Measurements from ENCODE around the gene P3H1.
"Not testable (repeated sequence)": the region's sequence is repeated elsewhere in the genome, so short reads cannot be mapped to it uniquely, and the experiment has no call there.

P3H1 gene, protein sequence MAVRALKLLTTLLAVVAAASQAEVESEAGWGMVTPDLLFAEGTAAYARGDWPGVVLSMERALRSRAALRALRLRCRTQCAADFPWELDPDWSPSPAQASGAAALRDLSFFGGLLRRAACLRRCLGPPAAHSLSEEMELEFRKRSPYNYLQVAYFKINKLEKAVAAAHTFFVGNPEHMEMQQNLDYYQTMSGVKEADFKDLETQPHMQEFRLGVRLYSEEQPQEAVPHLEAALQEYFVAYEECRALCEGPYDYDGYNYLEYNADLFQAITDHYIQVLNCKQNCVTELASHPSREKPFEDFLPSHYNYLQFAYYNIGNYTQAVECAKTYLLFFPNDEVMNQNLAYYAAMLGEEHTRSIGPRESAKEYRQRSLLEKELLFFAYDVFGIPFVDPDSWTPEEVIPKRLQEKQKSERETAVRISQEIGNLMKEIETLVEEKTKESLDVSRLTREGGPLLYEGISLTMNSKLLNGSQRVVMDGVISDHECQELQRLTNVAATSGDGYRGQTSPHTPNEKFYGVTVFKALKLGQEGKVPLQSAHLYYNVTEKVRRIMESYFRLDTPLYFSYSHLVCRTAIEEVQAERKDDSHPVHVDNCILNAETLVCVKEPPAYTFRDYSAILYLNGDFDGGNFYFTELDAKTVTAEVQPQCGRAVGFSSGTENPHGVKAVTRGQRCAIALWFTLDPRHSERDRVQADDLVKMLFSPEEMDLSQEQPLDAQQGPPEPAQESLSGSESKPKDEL

DNA sequence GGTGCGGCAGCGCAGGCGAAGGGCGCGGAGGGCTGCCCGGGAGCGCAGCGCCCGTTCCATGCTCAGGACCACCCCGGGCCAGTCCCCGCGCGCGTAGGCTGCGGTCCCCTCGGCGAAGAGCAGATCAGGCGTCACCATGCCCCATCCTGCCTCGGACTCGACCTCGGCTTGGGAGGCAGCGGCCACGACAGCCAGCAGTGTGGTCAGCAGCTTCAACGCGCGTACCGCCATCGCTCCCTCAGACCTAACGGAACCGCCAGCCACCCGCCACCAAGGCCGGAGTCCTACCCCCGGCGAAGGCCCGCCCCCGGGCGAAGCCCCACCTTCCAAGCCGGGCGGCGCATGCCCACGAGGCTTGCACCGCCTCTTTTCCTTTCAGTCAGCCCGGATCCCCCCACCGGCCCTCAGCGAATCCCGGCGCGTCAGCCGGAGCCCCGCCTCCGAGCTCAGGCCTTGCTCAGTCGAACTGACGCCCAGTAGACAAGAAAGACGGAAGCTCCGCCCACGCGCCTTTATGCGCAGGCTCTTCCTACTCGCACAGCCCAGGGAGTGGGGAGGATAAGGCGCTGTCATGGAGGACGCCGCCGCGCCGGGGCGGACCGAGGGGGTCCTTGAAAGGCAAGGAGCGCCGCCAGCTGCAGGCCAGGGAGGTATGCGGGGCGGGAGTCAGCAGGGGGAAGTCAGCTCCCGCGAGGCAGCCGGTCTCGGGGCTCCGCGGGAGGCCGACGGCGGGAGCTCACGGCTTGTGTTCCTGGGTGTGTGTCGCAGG is at the start of gene P3H1, which contains the start of gene C1orf50:
Gene P3H1, minus strand, starts transcription at position 288 of the 769 bp plus-strand sequence. Its CDS starts 57 bp downstream, at position 231.
Gene C1orf50, plus strand, starts transcription at position 509 of the 769 bp plus-strand sequence. Its CDS starts 63 bp downstream, at position 572.
- peak; percentile 100 for DNase-seq

DNA sequence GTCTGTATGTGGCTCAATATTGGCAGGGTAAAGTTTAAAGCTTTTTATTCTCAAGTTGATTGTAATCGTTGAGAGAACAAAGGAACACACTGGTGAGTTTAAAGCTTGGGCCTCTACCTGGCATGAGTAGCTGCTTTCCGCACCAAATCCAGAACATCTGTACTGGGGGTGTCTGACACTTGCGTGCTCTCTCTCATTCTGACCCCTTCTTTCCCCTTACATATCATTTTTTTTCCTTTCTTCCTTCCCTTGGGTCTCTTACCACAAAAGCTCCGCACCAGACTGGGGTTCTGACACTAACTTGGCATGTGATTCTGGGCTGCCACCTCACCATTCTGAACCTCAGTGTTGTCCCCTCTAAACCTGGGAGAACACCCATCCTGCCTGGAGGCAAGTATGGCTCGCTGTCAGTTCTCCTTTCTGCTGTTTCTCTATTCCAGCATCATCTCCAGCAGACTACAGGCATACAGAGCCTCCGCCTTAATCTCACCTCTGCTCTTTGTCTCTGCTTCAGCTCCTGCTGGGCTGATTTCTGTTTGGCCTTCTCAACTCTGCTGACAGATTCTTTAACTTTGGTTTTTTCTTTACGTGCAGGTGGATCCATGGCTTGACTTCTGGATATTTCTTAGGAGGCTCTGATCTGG is 49.2 kb upstream of the P3H1 start:
- DNase-seq, result peak; percentile 14

DNA sequence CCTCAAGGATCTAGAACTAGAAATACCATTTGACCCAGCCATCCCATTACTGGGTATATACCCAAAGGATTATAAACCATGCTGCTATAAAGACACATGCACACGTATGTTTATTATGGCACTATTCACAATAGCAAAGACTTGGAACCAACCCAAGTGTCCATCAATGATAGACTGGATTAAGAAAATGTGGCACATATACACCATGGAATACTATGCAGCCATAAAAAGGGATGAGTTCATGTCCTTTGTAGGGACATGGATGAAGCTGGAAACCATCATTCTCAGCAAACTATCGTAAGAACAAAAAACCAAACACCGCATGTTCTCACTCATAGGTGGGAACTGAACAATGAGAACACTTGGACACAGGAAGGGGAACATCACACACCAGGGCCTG is 48.0 kb upstream of the P3H1 start:
- not testable (repeated sequence) for DNase-seq

DNA sequence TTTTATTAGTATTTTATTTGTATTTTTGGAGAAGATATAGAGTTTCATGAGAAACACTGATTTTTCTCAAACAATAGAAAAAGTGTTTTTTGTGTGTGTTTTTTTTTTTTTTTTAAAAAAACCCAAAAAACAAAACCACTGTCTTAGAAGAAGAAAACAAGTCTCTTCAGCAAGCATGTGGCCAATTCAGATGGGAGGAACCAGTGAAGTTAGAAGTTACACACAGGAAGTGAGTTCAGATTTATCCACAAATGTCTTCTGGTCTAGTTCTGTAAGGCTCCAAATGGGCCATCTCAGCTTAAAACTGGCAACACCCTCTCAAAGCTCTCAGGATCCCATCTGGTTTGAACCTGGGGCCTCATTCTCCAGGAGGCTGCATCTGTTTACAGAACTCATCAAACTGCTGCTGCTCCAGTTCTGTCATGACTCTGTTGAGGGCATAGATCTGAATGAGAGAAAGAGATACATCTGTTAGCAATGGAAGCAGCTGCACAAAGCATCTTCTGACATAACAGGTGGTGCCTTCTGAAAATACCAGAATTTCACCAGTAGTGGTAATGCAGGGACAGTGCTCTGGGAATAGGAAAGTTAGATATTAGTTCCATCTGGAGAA is 40.3 kb upstream of the P3H1 start:
- no peak for DNase-seq

DNA sequence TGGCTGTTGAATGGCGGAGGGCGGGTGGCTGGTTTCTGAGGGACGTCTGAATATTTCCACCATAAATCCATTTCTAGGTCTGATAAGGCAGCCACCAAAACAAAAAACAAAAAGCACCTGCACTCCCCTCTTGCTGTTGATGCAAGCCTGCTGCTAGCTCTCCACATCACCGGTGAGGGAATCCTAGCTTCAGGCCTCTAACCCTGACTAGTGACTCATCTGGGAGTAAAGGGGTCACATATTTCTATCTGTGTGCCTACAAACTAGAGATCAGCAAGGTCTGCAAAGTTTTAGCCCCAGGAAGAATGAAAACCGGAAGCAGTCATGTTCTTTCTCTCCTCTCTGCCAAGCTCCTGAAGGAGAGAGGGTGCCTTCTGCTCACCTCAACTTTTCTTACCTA is 39.8 kb upstream of the P3H1 start:
- no peak for DNase-seq

DNA sequence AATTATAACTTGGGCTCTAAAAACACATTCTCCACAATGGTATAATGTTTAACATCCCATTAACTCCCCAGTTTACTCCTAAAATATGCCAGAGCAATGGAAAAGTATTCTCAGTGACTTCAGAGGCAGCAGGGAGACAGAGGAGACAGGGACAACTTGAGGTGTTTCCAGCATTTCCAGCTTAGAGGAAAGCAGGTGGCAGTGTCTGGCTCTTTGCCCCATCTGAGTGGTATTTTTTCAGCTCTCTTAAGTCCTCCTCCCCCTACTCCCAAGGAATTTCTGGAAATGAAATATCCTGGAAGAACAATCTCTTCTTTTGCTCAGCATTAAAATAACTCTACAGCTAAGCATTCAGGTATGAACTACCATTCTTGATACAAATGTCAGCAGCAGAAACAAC is 39.3 kb upstream of the P3H1 start:
- DNase-seq, result no peak

DNA sequence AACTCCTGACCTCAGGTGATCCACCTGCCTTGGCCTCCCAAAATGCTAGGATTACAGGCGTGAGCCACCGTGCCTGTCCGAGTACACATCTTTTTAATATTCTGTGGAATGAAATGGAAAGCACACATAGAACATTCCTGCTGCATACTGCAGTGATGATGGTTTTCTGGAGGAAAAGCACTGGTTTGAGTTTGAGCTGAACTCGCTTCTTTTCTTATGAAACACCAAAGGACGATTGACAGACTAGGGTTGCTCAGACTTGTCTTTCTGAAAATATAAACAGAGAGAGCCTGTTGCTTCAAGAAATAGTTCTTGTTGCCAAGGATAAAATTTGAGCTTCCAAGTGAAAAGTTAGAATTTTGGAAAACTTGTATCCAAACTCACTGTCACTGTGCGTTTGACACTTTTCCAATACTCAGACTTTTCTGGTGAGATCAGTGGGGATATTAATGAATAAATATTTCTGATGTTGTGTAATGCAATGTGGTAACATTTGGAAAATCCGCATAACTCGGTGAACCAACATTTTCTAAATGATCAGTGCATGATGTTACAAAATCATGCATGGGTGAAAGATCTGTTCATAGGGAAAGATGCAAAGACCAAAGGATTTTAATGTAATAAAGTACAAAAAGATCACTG is 35.1 kb upstream of the P3H1 start:
- DNase-seq, result no peak

DNA sequence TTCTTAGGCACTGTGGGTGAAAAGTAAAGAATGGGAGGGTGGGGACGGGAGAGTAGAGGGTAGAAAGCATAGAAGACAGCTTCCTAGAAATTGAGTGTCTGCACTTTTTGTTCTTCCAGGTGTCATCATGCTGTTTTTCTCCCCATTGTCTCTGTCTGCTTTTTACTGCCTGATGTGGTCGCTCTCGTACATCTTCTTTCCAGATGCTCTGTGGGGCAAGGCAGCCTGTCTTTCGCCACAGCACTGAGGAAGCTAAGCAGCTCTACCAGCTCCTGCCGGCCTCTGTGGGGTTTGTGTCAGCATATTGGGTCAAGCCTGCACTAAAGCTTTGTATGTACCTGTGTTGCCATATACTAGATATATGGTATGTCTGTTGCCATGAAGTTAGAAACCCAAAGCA is 31.2 kb upstream of the P3H1 start:
- no peak for DNase-seq

DNA sequence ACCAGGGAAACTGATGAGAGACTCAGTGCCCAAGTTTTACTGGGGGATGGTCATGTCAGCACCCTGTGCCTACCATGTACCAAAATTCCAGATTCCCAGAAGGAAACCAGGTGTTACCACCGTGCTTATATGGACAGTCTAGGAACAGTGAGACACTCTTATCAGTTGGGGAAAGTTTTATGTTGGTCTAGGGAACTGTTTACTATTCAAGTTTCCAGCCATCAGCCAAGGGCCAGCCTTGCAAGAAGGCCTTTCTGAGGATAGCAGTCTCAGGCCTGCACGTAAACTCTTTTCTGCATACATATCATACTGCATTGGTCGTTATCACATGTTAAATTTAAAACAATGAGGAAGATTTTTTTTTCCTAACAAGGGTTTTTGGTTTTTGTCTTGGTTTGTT is 30.6 kb upstream of the P3H1 start:
- no peak for DNase-seq

DNA sequence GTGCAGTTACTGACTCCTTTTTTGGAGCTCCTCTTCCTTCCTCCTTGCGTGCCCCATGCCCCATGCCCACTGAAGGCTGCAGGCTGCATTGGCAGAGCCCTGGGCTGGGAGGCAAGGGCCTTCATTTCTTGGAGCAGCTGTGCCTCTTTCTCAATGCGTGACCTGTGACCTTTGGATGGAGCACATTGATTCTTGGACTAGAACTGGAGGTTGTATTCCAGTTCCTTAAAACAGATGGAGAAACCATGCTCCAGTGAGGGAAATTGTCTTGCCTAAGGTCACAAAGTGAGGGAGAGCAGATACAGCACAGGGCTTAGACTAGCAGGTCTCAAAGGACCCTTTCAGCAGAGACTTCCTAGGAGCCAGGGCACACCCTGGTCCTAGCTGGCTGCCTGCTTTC is 27.0 kb upstream of the P3H1 start:
- DNase-seq, result no peak

DNA sequence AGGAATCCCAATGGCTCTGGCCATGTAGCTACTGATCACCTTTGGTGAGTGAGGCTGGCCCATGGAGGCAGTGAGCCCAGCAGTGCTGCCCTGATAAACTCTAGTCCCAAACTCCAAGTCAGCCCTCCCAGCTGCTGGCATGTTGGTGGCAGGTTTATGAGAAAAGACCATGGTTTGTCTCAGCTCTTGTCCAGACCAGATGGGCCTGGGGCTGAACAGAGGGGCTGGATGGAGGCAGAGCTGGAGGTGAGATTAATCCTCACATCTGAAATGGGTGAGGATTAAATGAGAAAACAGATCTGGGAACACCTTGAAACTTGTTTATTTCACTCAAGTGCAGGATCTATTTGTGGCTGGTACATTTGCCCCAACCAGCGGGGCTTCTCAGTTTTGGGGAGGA is 21.2 kb upstream of the P3H1 start:
- no peak for DNase-seq

DNA sequence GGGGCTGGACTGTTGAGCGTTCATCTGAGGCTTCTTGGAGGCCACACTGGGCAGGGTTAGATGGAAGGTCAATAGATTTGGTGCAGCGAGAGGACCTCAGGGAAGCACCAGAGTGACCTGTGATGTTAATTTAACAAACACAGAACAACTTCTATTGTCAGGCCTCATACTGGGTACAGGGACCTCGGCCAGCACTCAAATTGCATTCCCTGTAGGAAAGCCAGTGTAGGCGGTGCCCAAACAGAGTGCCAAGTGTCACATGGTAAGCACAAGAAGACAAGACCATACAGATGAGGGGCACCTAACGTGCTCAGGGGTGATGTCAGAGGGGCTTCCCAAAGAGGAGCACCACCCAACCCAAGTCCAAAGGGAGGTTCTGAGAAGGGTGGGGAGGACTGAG is 19.3 kb upstream of the P3H1 start:
- DNase-seq, result no peak

DNA sequence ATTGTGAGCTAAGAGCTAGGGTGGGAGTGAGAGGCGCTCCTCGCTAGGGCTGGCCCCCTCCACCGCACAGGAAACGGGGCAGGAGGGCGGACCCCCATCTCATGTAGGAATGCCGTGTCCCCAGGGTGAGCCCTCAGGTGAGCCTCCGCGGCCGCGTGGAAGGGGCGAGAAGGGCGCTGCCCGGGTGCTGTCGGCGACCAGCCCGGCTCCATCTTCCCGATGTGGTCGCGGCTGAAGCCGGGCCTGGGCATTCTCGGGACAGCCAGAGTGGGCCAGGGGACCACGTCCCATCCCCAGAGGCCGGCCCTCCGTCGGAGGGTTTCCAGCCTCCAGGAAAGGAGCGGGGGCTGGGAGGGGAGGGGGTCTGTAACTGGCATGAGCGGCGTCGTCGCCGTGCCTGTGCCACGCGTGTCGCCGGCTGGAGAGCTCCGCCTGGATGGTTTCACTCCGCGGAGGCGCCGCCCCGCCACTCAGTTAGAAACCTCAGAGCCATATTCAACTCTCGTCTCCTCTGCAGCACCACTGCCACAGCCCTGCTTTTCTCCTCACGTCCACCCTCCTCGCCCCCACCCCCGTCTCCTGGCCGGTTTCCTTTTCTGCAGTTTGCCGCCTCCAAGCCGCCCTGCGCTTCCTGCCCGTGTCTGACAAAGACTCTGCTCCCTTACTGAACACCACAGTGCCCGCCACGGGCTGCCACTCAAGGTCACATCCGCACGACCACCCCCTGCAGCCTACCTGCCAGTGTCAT is 18.3 kb upstream of the P3H1 start, which contains the start of gene TMEM269:
Gene TMEM269, plus strand, starts transcription at position 46 of the 748 bp plus-strand sequence. CDS start 4,903 bp downstream, outside the sequence.
- peak; percentile 69 for DNase-seq

DNA sequence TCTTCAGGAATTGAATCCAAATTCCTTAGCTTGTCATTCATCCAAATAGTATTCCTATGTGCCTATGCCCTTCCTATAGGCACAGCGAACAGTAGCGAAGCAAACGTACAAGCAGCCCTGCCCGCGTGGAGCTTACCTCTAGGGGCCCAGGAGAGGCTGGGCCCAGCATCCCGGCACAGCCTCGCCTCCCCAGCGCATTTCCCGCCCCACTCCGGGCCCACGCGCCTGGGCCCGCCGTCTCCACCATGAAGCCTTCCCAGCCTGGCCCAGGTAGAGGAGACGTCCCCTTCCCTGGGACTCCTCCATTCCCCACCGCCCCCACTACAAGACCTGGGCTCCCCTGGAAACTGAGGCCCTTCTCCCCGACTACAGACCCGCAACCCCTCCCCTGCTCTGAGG is 17.7 kb upstream of the P3H1 start:
- no peak for DNase-seq

DNA sequence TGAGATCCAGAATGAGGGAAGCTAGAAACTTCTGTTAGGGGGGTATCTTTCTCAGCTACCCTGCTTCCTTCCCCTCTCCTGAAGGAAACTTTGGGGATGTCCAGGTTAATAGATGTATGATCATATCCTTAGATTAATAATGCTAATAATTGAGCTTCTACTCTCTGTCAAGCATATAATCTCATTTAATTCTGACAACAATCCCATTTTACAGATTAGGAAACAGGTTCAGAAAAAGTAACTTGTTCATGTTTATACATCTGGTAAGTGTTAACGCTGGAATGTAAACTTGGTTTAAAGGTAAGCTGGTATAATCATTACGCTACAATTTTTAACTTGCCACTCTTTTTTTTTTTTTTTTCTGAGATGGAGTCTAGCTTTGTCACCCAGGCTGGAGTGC is 16.3 kb upstream of the P3H1 start:
- no peak for DNase-seq

DNA sequence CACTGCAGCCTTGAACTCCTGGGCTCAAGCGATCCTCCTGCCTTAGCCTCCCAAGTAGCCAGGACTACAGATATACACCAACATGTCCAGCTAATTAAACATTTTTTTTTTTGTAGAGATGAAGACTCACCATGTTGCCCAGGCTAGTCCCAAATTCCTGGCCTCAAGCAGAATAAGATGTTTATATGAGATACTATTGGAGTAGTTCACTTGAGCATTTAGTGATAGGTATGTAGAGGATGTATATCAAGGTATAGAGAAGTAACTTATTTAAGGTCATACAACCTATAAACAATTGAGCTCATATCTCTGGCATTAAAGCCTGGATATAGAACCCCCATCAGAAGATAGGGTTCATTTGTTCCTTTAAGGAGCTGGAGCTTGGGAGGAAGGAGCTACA is 13.3 kb upstream of the P3H1 start:
- no peak for DNase-seq

DNA sequence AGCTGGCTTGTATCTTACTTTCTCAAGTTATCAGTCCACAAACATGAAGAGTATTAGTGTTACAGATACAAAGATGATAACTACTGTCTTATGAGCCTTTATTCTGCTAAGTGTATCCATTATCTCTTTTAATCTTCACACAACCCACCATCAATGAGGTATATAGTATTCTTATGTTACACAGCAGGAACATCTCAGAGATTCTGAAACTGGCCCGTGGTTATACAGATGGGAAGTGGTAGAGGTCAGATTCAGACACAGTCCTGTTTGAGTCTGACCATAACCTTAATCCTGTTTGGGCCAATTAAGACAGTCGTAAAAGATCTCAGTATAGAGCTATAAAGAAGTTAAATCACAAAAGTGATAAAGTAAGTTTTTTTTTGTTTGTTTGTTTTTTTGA is 12.9 kb upstream of the P3H1 start:
- no peak for DNase-seq

DNA sequence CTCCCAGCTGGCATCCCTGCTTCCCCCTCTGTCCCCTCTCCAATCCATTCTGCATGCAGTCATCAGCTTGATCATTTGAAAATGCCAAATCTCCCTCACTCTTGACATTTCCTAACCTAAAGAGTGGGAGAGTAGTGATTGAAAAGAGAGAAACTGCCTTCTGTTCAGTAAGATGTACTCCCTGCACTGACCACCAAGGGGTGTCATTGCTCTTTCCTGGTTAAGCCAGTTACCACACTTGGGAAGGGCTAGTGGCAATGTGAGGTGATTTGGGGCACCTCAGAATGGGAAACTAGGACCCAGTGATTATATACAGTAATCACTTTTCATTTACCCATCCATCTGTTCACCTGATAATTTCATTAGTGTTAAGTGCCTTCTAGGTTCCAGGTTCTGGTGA is 11.0 kb upstream of the P3H1 start:
- DNase-seq, result peak; percentile 41

DNA sequence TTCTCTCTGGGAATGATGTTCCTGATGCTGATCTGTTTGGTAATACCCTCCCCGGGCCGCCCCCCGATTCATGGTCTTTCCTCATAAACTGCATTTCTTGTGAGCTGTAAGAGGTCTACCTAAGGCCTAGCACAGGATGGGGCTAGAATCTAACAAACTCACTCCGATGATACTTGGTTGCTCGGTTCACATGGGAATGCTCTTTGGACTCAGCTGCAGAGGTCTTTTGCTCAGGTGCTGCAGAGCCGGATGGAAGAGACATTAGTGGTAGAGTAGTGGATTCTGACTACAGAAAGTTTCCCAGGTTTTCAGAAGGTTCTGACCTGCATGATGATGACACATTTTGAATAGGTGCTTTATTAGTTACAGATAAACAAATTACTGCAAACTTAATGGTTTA is 9.7 kb upstream of the P3H1 start:
- no peak for DNase-seq

DNA sequence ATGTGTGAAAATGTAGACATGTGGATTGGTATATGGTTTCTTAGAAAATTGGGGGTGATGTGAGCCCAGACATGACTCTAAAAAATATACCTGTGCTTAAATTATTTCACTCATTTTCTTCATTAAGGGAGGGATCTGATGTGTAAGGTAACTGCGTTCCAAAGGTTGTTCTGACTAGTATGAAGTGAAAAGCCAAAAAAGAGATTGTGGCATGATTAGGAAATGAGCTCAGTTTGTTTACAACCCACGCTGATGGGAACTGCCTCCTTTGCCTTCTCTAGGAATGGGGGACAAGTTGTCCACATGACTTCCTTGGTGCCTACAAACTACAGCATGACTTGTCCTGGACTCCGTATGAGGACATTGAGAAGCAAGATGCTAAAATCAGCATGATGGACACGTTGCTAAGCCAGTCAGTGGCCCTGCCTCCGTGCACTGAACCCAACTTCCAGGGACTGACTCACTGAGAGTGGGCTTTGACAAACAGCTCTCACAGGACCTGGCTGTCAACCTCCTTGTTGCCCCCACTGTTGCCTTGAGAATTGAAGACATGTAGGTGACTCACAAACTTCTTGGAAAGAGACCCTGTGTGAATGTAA is 8.2 kb upstream of the P3H1 start:
- DNase-seq, result no peak

DNA sequence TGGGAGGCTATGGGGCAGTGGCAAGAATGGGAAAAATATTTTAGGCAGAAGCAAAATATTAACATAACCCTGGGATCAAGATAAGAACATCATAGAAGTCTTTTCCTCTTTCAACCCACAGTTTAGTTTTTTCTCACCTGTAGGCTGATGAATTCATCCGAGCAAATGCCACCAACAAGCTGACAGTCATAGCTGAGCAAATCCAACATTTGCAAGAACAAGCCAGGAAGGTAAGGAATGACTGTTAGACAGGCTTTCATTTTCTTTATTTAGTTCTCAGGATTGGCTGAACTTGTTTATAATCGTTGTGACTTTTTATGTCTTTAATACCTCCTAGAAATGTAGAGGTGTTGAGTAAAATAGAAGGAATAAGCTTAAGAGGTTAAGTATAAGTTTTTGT is 6.6 kb upstream of the P3H1 start:
- DNase-seq, result no peak
